Neuronal stem cell (in vitro differentiated cells): Measurements from ENCODE around the gene SPIN1.

Experiments used
- DNase-seq: peaks from one replicate; pipeline ENCODE4 v3.0.0-alpha.2; 2013; ENCODE audit warnings: low spot score
- H2AFZ ChIP-seq: one replicate; pipeline ENCODE4 v1.6.1; 2013; ENCODE audit warnings: mild to moderate bottlenecking, low read length, inconsistent platforms
- H2AK5ac ChIP-seq: 2 replicates; pipeline ENCODE4 v1.6.1; 2013; ENCODE audit warnings: low read depth, mild to moderate bottlenecking, inconsistent platforms, low read length, moderate library complexity, mixed read lengths
- H2BK120ac ChIP-seq: 2 replicates; pipeline ENCODE4 v1.6.1; 2013; ENCODE audit warnings: low read depth, mild to moderate bottlenecking, inconsistent platforms, low read length, moderate library complexity, mixed read lengths
- H2BK12ac ChIP-seq: one replicate; pipeline ENCODE4 v1.6.1; 2013; ENCODE audit warnings: low read length, inconsistent platforms
- H2BK15ac ChIP-seq: 2 replicates; pipeline ENCODE4 v1.6.1; 2013; ENCODE audit warnings: mild to moderate bottlenecking, low read length, inconsistent platforms, mixed read lengths
- H2BK5ac ChIP-seq: one replicate; pipeline ENCODE4 v1.6.1; 2013; ENCODE audit warnings: inconsistent platforms, mild to moderate bottlenecking, low read length, moderate library complexity
- H3K14ac ChIP-seq: one replicate; pipeline ENCODE4 v1.6.1; 2013; ENCODE audit warnings: low read length, inconsistent platforms
- H3K18ac ChIP-seq: 2 replicates; pipeline ENCODE4 v1.6.1; 2013; ENCODE audit warnings: low read length, inconsistent platforms
- H3K23ac ChIP-seq: 2 replicates; pipeline ENCODE4 v1.6.1; 2013; ENCODE audit warnings: low read depth, mild to moderate bottlenecking, mixed read lengths, low read length, inconsistent platforms; ENCODE audit not compliant: poor library complexity
- H3K27ac ChIP-seq: replicated peaks from 3 replicates; pipeline ENCODE4 v1.5.1; 2013; ENCODE audit warnings: low read length, inconsistent platforms
- H3K27me3 ChIP-seq, 3 experiments: 2 replicates each; pipeline ENCODE4 v1.6.1; 2013; ENCODE audit warnings: low read length in 3 of 3, mild to moderate bottlenecking in 2 of 3, inconsistent platforms in 1 of 3, low read depth in 1 of 3, mixed read lengths in 1 of 3, moderate library complexity in 1 of 3; ENCODE audit not compliant: control insufficient read depth in 3 of 3, insufficient read depth in 3 of 3
- H3K36me3 ChIP-seq, 2 donors: replicated peaks in 1 of 2; 2 replicates each; pipeline ENCODE4 v1.6.1; 2013; ENCODE audit warnings: low read length in 2 of 2; ENCODE audit not compliant: control insufficient read depth in 2 of 2, insufficient read depth in 2 of 2
- H3K4ac ChIP-seq: 2 replicates; pipeline ENCODE4 v1.6.1; 2013; ENCODE audit warnings: inconsistent platforms, mild to moderate bottlenecking, low read length, moderate library complexity
- H3K4me1 ChIP-seq, 2 donors: 1 replicate in 1 of 2; 2 replicates in 1 of 2; pipeline ENCODE4 v1.6.1; 2013; ENCODE audit warnings: low read length in 2 of 2, low read depth in 1 of 2; ENCODE audit not compliant: control insufficient read depth in 2 of 2, insufficient read depth in 1 of 2
- H3K4me2 ChIP-seq: one replicate; pipeline ENCODE4 v1.6.1; 2013; ENCODE audit warnings: mild to moderate bottlenecking, low read length, inconsistent platforms; ENCODE audit not compliant: insufficient read depth, poor library complexity, severe bottlenecking
- H3K4me3 ChIP-seq, 2 donors: 2 replicates each; pipeline ENCODE4 v1.5.1; 2013; ENCODE audit warnings: low read length in 2 of 2, mild to moderate bottlenecking in 2 of 2, inconsistent platforms in 1 of 2, moderate library complexity in 1 of 2
- H3K79me1 ChIP-seq: one replicate; pipeline ENCODE4 v1.6.1; 2013; ENCODE audit warnings: low read depth, mild to moderate bottlenecking, inconsistent platforms, low read length, moderate library complexity
- H3K9ac ChIP-seq: one replicate; pipeline ENCODE4 v1.6.1; 2013; ENCODE audit warnings: mild to moderate bottlenecking, low read depth, low read length, inconsistent platforms; ENCODE audit not compliant: poor library complexity
- H3K9me3 ChIP-seq, 2 donors: replicated peaks in 1 of 2; 2 replicates each; pipeline versions ENCODE3 to v1.6.1; 2013; ENCODE audit warnings: low read length in 2 of 2, mild to moderate bottlenecking in 2 of 2, inconsistent platforms in 1 of 2, low read depth in 1 of 2, mixed read lengths in 1 of 2, moderate library complexity in 1 of 2; ENCODE audit not compliant: control insufficient read depth in 2 of 2, insufficient read depth in 1 of 2
- H4K8ac ChIP-seq: one replicate; pipeline ENCODE4 v1.6.1; 2013; ENCODE audit warnings: low read depth, mild to moderate bottlenecking, inconsistent platforms, low read length, moderate library complexity
- H4K91ac ChIP-seq: one replicate; pipeline ENCODE4 v1.6.1; 2013; ENCODE audit warnings: low read length, low read depth, mild to moderate bottlenecking, inconsistent platforms; ENCODE audit not compliant: poor library complexity
- WGBS, 2 donors: extraction: QIAGEN DNeasy Blood & Tissue Kit; methylation state at CpG; one replicate each; pipeline ENCODE4 v1.1.7; 2013; ENCODE audit warnings: missing lambda C conversion rate in 2 of 2, mixed read lengths in 1 of 2; ENCODE audit not compliant: insufficient read length in 2 of 2, insufficient replicate concordance in 1 of 2; ENCODE audit errors: extremely low coverage in 2 of 2; 5-methylcytosine and 5-hydroxymethylcytosine counted together

The SPIN1 gene

GRCh38 chr9:88498880-88499279 lies 110.6 kb downstream of the SPIN1 start:
- Histone ChIP-seq H2BK15ac (no peak overlapping the region), H2AFZ (no peak overlapping the region), H3K9ac (no peak overlapping the region), H3K4ac (no peak overlapping the region), H3K36me3 (no peaks in the 10 kb centered on the region), H2BK120ac (no peak overlapping the region), H4K91ac (no peak overlapping the region), H2AK5ac (no peak overlapping the region), H3K79me1 (no peaks in the 10 kb centered on the region), H2BK5ac (no peak overlapping the region), H3K23ac (no peak overlapping the region), H3K4me2 (no peak overlapping the region), H3K27ac (no peak overlapping the region), H3K27me3 (no peaks in the 10 kb centered on the region), H3K4me3 (no peak overlapping the region), H3K4me1 (peaks cover 5 to 7% of the 10 kb centered on the region in 2 donors), H3K18ac (no peak overlapping the region), H4K8ac (no peak overlapping the region), H3K14ac (no peak overlapping the region), H2BK12ac (no peak overlapping the region), H3K9me3 (no peaks in the 10 kb centered on the region)
- no CpG with 5 or more reads among the region's 6 CpGs for WGBS, 2 donors
- DNase-seq, result no peak

- DNase-seq, result no peak
- Histone ChIP-seq H2BK120ac (no peak overlapping the region), H4K91ac (no peak overlapping the region), H3K36me3 (no peaks in the 10 kb centered on the region), H3K27me3 (no peaks in the 10 kb centered on the region), H2AK5ac (no peak overlapping the region), H2BK5ac (no peak overlapping the region), H3K18ac (no peak overlapping the region), H3K9ac (no peak overlapping the region), H3K23ac (no peak overlapping the region), H4K8ac (no peak overlapping the region), H3K27ac (no peak overlapping the region), H3K4ac (no peak overlapping the region), H2BK12ac (no peak overlapping the region), H2AFZ (no peak overlapping the region), H3K9me3 (peaks cover 0 to 6% of the 10 kb centered on the region in 2 donors), H3K4me2 (no peak overlapping the region), H2BK15ac (no peak overlapping the region), H3K4me1 (peaks cover 0 to 7% of the 10 kb centered on the region in 2 donors), H3K14ac (no peak overlapping the region), H3K4me3 (no peak overlapping the region), H3K79me1 (no peaks in the 10 kb centered on the region)
- WGBS, 2 donors, result no CpG with 5 or more reads among the region's 5 CpGs
These were observed 112.8 kb downstream of the SPIN1 start for GRCh38 chr9:88501086-88501485.

- H3K4ac ChIP-seq, result no peak overlapping the region
These were observed 114.3 kb downstream of the SPIN1 start for GRCh38 chr9:88502552-88503034.

GRCh38 chr9:88503081-88503844 lies 115.0 kb downstream of the SPIN1 start:
- Histone ChIP-seq H2BK5ac (no peak overlapping the region), H3K9me3 (peaks cover 0 to 6% of the 10 kb centered on the region in 2 donors), H3K27me3 (no peaks in the 10 kb centered on the region), H3K27ac (no peak overlapping the region), H3K4me2 (no peak overlapping the region), H3K4me1 (peaks cover 0 to 7% of the 10 kb centered on the region in 2 donors), H4K91ac (peak overlapping the region; percentile 3), H3K36me3 (no peaks in the 10 kb centered on the region), H3K9ac (no peak overlapping the region), H3K14ac (no peak overlapping the region), H2BK12ac (no peak overlapping the region), H4K8ac (no peak overlapping the region), H3K4ac (no peak overlapping the region), H3K23ac (no peak overlapping the region), H3K79me1 (no peaks in the 10 kb centered on the region), H2AFZ (peak overlapping the region; percentile 59), H2BK15ac (no peak overlapping the region), H3K4me3 (peak overlapping the region in 1 of 2 donors; percentile 48), H2AK5ac (peak overlapping the region; percentile 4), H3K18ac (no peak overlapping the region), H2BK120ac (no peak overlapping the region)
- WGBS, 2 donors, result no CpG with 5 or more reads among the region's 18 CpGs
- no peak for DNase-seq

More at GRCh38 chr9:88502552-88503034, 114.3 kb downstream of the SPIN1 start:
- Histone ChIP-seq H3K23ac (no peak overlapping the region), H2BK120ac (no peak overlapping the region), H2BK5ac (no peak overlapping the region), H2BK15ac (no peak overlapping the region), H3K14ac (no peak overlapping the region), H3K27me3 (no peaks in the 10 kb centered on the region), H2AFZ (peak overlapping the region; percentile 59), H2AK5ac (peak overlapping the region; percentile 27), H4K91ac (no peak overlapping the region), H3K4me3 (peak overlapping the region in 1 of 2 donors; percentile 36), H3K4me1 (peaks cover 0 to 7% of the 10 kb centered on the region in 2 donors), H3K79me1 (no peaks in the 10 kb centered on the region), H3K9ac (peak overlapping the region; percentile 34), H3K9me3 (peaks cover 0 to 6% of the 10 kb centered on the region in 2 donors), H3K36me3 (no peaks in the 10 kb centered on the region), H2BK12ac (no peak overlapping the region), H3K4me2 (no peak overlapping the region), H3K27ac (no peak overlapping the region), H3K18ac (peak overlapping the region; percentile 62), H4K8ac (no peak overlapping the region)
- DNase-seq, result no peak
- no CpG with 5 or more reads among the region's 12 CpGs for WGBS, 2 donors
